HG02588 (cell line): ENCODE data around the gene RSRP1.

ENCODE experiments used
- ATAC-seq: cut with Tn5 transposase; IDR thresholded peaks from one replicate; pipeline ENCODE4 v1.9.1; 2021; ENCODE audit warnings: mild to moderate bottlenecking, moderate library complexity; ENCODE audit not compliant: unreplicated experiment

RSRP1 gene

GRCh38 chr1:25194054-25194453, 53.2 kb downstream of the RSRP1 start:
- no peak for ATAC-seq

- ATAC-seq, result no peak
Observed at GRCh38 chr1:25193229-25193628, 54.0 kb downstream of the RSRP1 start.
